Activated T-cell treated with anti-CD3 and anti-CD28 coated beads for 1 hour (primary cell): ENCODE data around the gene DNASE1.

Experiments used
- DNase-seq: peaks from one replicate; pipeline ENCODE4 v3.0.0-alpha.2; 2020; ENCODE audit warnings: low read depth

Gene DNASE1

GRCh38 chr16:3698941-3699340 lies 44.5 kb downstream of the DNASE1 start:
- no peak for DNase-seq

- no peak for DNase-seq
Measured at GRCh38 chr16:3701531-3701930, 47.0 kb downstream of the DNASE1 start.

- DNase-seq = no peak
Measured at GRCh38 chr16:3702082-3702481, 47.6 kb downstream of the DNASE1 start.

- no peak for DNase-seq
Measured at GRCh38 chr16:3706253-3707012, 51.9 kb downstream of the DNASE1 start.
